GM21423 (cell line): ENCODE data around the gene BCR.
"Not testable (repeated sequence)": the region's sequence is repeated elsewhere in the genome, so short reads cannot be mapped to it uniquely, and the experiment has no call there.

Source experiments
- ATAC-seq: cut with Tn5 transposase; IDR thresholded peaks from one replicate; pipeline ENCODE4 v1.9.1; 2021; ENCODE audit warnings: mild to moderate bottlenecking, moderate library complexity; ENCODE audit not compliant: unreplicated experiment

Gene BCR

DNA sequence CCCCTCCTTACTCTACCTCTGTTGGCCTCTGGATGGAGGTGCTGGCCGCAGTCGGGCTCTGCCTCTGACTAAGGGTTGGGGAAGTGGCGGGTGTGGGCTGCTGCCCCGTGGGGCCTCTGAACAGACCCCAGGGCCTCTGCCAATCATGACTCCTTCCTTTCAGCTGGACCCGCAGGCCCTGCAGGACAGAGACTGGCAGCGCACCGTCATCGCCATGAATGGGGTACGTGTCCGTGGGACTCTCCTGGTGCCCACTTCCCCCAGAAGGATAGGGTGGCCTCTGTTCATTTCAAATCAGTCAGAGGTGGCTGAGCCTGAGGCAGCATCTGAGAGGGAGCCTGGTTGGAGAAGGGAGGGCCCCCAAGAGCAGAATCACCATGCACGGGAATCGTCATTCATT, 129.0 kb downstream of the BCR start:
- not testable (repeated sequence) for ATAC-seq

DNA sequence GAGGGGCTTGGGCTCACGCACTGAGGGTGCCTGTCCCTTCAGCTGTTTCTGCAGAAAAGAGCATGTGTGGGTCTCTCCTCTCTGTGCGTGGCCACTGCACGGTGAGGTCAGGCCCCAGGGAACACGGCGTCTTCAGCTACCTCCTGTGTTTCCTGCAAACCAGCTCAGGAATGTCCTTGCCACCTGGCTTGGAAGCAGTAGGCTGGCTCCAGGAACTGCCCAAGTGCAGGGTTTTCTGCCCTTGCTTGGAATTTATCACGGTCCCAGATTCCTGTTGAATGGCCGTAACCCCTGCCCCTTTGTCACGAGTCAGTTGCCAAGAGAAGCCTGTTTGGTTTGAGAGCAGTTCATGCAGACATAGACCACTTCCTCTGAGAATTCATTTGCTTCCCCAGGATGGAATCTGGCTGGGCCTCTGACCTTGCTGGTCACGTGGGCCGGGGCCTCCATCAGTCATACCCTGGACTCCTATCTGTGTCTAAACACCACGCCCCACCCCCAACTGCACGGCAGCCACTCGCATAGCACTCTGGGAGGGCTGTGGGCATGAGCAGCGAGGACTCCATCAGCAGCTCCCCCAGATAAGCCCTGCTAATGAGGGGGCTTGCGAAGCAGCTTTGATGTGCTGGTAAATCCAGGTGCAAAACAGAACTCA, 130.3 kb downstream of the BCR start:
- ATAC-seq: not testable (repeated sequence)

DNA sequence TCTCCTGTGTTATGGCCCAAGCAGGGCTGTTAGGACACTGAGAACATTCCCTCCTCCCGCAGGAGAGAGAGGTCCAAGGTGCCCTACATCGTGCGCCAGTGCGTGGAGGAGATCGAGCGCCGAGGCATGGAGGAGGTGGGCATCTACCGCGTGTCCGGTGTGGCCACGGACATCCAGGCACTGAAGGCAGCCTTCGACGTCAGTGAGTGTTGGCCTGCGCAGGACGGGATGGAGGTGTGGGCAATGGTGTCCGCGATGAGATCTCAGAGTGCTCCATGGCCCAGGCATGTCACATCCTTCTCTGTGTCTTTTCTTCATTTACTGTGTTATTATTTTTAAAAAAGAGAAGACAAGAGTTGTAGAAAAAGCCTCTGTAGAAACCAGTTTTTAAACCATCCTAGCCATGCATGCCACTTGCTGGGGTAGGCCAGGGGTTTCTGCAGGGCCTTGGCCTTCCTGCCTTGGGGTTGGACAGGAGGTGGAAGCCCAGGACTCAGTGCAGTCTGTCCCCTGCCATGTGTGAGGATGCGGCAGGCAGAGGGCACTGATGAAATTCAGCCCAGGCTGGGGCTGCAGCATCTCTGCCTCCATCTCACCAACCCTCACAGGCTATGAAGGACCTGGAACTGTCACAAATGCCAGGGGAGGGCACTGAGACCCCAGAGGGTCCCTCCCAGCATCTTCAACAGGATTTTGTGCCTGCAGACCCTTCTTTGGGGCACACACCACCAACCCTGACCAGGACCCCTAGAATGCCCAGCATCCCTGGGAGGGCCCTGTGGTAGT, 131.5 kb downstream of the BCR start:
- ATAC-seq: not testable (repeated sequence)

DNA sequence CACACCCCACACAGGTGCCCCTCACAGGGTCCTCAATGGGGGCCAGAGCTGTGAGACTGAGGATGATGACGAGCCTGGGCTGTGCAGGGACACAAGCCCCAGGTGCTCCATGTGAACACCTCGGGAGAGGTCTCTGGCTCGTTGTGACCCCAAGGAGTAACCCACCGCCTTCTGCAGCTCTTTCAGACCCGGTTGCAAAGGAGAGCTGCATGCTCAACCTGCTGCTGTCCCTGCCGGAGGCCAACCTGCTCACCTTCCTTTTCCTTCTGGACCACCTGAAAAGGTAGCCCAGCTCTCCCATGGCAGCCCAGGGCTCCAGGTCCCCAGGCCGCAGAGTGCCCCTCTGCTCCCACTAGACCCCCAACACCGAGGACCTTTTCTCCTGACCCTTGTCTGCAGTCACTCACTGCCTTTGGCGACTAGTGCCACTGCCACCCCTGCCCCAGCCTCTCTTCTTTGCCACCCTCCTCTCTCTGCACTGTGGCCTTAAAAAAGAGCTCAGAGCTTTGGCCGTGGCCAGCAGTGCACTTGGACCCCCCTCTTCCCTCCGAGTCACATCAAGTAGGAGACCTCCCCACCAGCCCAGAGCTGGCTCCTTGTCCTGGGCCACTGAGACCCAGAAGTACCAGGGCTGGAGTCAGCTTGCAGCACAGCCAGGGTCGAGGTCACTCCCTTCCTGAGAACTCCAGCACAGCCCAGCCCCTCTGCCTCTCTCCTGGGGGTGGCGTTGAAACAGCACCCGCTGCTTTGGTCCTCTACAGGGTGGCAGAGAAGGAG, 133.7 kb downstream of the BCR start:
- no peak for ATAC-seq

DNA sequence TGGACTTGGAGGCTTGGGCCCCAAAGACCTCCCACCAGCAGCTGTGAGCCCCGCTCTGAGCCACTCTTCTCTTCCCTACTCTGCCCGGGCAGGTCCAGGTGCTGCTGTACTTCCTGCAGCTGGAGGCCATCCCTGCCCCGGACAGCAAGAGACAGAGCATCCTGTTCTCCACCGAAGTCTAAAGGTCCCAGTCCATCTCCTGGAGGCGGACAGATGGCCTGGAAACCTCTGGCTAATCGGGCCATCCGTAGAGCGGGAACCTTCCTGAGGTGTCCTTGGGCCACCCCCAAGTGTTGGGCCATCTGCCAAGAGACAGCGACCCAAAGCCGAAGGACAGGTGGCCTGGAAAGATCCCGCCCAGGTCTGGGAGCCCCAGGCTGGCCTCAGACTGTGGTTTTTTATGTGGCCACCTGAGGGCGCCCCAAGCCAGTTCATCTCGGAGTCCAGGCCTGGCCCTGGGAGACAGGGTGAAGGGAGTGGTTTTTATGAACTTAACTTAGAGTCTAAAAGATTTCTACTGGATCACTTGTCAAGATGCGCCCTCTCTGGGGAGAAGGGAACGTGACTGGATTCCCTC, 135.1 kb downstream of the BCR start:
- ATAC-seq: no peak

DNA sequence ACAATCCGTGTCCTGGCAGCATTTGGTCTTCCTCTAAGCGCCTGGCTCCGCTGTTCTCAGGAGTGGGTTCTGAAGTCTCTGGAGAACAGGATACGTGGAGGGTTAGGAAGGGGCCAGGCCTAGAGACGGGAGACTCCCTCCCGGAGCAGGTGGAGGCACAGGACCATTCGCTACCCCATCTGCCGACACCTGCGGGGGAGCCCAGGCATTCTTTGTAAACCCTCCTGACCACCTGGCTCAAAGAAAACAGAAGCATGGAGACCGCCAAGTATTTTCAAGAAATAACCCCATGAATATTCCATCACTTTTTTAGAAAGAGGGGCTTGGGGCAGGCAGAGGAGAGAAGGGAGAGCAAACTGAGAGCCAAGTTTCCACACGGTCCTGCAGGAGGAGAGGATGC, 136.3 kb downstream of the BCR start:
- ATAC-seq: not testable (repeated sequence)

DNA sequence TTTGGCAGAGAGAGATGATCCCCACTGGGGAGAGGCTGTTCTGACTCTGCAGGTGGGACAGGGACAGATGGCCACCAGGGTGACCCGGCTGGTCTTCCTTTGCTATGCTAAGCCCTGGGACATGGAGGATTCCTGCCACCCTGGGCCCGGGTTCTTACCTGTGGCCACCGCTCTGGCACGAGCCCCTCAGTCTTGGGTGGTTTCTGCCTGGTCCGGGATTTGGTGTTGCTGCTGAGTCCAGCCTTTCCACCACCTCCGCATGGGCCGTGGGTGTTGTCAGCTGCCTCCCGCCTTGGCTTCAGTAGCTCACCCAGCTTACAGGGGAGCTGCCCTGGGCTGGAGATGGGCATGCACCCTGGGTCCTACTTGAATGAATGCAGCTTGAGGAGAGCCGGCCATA, 138.0 kb downstream of the BCR start:
- not testable (repeated sequence) for ATAC-seq

DNA sequence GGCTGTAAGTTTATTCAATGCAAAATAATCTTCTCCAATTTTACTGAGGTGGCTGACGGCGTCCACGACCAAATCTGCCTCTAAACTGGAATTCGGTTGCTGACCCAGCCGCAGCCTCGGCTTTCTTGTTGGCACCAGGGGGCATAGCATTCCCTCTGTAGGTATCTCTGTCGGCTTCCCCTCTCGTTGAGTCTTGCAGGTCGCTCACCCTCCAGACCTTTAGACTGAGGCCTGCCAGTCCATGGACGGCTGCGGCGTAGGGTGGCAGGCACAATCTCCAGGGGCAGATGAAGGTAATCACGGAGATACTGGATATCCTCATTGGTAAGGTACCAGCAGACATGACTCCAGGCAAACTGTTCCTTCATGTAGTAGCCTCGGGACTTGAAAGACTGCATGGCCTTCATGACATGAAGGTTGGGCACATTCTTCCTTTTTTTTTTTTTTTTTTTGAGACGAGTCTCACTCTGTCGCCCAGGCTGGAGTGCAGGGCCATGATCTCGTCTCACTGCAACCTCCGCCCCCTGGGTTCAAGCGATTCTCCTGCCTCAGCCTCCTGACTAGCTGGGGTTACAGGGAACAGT, 142.3 kb downstream of the BCR start:
- ATAC-seq: not testable (repeated sequence)

DNA sequence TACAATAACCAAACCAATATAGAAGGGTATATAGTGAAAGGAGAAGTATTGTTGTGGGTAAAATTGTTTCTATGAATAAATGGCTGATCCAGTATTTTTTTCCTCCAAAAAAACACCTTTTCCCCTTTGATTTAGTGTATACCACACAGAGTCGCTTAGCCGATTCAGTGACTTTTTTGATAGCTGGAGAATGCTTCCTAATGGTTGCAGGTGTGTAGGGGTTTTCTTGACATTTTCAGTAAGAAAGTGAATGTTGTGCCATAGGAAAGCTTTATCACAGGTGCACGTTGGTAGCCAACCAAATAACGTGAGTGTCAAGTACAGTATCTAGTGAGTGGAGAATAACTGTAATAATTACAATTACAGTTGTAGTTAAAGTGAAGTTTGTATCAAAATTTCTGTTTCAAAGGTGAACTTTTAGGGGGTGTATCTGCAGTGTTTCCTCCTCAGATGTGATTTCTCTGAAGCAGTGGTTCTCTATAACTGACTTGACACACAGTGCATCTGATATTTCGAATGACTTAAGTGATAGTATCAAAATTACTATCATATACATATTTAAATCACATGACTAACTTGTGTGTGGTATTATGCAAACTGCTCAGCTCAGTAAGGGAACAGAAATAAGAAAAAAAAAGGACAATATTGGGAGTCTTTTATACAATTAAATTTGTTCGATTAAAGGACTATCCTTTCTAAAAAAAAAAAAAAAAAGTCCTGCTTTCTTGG, 143.8 kb downstream of the BCR start:
- not testable (repeated sequence) for ATAC-seq

DNA sequence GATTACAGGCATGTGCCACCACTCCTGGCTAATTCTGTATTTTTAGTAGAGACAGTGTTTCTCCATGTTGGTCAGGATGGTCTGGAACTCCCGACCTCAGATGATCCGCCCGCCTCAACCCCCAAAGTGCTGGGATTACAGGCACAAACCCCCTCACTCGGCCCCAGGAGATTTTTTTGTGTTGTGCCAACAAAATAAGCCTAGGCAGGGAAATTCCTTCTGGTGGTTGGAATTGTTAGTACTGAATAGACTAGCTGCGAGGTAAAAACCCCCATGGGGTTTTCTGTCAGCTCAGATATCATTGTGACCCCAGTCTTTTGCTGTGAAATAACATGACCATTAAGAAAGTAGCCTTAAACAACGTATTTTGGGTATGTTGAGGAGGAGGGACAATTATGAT, 144.9 kb downstream of the BCR start:
- ATAC-seq: no peak

DNA sequence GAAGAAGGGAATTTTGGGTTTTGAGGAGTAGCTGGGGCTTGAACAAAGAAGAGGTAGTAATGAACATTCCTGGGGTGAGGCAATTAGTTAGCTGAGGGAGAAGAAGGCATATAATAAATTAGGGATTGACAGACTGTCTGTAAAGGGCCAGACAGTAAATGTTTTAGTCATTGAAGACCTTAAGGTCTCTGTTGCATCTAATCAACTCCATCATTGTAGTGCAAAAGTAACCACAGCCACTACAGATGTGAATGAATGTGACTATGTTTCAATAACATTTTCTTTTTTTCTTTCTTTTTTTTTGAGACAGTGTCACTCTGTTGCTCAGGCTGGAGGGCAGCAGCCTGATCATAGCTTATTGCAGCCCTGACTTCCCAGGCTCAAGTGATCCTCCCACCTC, 153.5 kb downstream of the BCR start:
- not testable (repeated sequence) for ATAC-seq

DNA sequence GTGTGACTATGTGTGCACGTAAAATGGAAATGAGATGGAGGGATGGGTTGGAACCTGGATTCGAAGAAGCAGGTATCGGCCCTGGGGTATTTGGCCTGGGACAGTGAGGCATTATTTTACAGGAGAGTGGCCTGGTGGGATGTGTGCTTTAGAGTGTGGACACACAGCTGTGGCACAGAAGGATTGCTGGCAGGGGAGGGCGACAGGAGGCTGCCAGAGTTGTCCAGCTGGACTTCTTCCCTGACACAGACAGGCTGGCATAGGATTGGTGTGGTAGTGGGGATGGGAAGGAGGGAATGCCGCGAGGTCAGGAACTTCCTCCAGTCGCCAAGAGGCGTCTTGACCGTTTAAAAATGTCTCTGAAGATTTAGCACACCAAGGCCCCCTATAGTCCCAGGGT, 157.4 kb downstream of the BCR start:
- not testable (repeated sequence) for ATAC-seq

DNA sequence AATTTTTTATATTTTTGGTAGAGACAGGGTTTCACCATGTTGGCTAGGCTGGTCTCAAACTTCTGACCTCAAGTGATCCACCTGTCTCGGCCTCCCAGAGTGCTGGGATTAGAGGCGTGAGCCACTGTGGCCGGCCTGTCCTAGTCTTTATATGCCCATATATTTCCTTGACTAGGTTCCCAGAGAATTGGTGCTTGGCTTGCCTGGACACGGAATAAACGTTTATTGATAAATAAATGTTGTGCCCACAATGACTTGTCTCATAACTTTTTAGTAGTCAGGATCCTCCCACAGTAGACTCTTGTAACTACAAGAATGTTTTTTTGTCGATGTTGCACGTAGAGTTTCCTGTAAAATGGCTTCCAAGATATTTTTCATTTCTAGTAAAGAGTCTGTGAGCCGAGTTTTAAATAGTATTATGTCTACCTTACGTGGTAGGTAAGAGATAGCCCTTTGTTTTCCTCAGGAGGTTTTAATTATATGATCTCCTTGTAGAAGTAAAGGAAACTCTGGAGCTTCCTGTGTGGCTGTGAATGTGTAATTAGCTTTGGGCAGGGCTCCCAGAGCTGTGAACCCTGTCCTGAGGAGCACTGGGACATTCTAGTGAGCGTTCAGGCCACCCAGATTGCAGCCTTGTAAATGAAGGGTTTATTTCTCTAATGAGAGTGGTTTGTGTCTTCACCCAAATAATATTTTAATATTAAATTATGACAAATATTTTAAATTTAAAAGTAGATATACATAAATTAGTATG, 161.8 kb downstream of the BCR start:
- not testable (repeated sequence) for ATAC-seq

DNA sequence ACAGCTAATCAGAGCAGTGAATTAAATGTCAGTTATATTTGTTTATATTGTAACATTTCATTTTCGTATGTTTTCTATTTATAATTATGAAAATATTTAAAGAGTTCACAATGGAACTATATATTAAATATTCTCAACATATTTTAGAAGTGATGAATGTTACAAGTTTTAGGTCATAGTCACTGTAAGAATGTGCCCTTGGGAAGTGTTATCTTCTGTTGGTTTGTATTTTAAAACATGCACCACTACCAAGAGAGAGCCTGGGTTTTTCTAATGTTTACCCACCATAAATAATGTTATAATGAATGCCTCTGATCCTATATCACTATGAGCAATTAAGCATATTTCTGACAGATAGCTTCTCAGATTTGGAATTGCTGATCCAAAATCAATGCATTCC, 171.0 kb downstream of the BCR start:
- no peak for ATAC-seq

DNA sequence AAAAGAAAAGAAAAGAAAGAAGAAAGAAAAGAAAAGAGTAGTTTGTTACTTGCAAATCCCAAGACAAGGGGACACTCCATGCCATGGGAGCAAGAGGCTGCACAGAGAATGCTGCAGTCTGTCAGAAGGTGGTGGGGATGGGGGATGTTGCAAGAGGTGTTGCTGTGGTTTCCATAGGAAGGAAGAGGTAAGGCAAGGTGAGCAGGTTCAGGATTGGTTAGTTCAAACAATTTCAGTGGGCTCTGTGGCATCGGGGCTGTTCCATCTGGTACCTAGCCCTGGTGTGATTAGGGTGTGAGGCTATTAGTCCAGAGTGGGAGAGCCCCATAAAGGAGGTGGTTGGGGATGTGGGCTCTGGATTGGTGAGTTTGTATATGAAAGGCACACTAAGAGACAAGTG, 172.7 kb downstream of the BCR start:
- no peak for ATAC-seq

DNA sequence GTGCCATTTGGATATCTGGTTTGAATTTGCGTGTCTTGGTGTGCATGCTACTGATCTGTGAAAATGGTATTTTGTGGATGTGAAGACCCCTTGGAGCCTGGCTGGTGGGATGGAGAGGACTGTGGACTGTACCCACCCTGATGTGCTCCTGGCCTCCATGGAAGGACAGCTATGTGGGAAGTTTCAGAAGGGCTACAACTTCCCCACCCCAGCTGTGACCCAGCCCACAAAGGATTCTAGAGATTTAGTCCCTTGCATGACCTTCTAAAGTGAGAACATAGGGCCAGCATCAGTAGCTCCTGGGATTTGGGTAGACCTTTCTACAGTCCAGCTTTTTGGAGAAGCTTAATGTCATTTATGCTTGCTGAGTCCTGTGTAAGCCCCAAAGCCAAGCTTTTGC, 173.4 kb downstream of the BCR start:
- no peak for ATAC-seq

DNA sequence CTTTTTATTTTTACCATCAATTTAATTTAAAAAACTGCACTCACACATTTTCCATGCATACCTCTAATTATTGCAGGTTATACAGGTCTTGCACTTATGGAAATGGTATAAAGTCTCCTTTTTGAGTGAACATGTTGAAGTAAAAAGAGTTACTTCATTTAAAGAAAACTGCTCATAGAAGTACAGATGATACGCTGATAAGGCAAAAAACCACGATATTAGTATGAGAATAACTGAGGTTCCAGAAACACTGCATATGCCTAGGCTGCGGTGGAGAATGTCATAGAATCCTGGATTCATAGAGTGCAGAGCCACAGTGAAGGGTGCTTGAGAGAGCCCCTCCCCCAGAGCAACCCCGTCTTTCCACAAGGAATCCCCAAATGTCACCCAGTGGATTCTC, 175.8 kb downstream of the BCR start:
- ATAC-seq: no peak

DNA sequence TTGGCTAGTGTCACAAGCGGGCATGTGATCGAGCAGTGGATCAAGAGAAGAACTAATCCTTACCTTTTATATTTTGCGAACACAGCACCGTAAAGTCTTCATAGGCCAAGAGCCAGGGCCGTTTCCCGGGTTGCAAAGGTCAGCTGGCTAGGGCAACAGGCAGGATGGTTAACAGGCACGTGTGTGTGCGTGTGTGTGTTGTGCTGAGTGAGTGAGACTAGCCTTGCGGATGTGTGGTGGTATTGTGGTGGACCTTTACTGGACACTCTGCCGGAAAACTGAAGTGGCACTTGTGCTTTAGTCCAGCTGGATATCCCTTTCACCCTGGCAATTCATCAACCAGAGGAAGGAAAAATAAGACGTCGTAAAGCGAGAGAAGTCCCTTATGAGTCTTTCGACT, 176.7 kb downstream of the BCR start:
- no peak for ATAC-seq

DNA sequence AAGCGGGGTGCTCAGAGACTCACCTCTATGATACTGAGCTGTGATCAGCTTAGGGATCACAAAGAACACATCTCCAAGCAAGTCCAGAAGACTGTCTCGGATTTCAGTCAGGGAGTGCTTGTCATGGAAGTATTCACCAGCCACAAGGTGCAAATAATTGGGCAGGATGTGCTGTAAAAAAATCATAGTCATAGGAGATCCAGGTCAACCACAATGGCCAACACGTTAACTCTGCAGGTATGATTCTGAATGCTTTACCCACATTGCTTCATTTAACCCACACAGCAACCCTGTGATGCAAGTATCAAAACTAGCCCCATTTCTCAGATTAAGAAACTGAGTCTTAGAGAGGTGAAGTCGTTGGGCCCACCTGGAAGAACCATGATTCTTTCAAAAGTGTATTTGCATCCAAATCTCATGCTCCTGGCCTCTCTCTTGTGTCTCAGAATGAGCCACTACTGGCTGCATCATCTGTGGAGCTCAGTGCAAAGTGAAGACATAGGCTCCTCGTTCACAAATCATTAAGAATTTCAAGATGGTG, 179.3 kb downstream of the BCR start:
- ATAC-seq: no peak
